Brain microvascular endothelial cell (primary cell): ENCODE results near the gene DERL2.

ENCODE experiments used
- DNase-seq: peaks from one replicate; pipeline ENCODE4 v3.0.0-alpha.2; 2020
- H3K27ac ChIP-seq: fragments of 250-450 bp; sonication (Bioruptor Pico); 2 replicates; pipeline ENCODE4 v1.5.1; 2020; ENCODE audit warnings: mild to moderate bottlenecking, moderate library complexity
- H3K27me3 ChIP-seq: fragments of 250-450 bp; sonication (Bioruptor Pico); replicated peaks from 2 replicates; pipeline ENCODE4 v1.5.1; 2020; ENCODE audit warnings: mild to moderate bottlenecking
- H3K36me3 ChIP-seq: fragments of 250-450 bp; sonication (Bioruptor Pico); replicated peaks from 2 replicates; pipeline ENCODE4 v1.5.1; 2020; ENCODE audit warnings: mild to moderate bottlenecking
- H3K4me3 ChIP-seq: 2 replicates; pipeline ENCODE4 v1.5.1; 2011; ENCODE audit warnings: low read depth, mild to moderate bottlenecking, control low read depth, low read length, moderate library complexity
- CTCF ChIP-seq: IDR thresholded peaks from 2 replicates; pipeline ENCODE4 v1.5.1; 2011; ENCODE audit warnings: low read depth, mild to moderate bottlenecking, moderate library complexity, low read length, control low read depth, inconsistent platforms; ENCODE audit errors: missing control alignments
- in situ Hi-C: cut with HindIII; loops from 2 replicates; pipeline ENCODE4 v1.10.0; 2017; ENCODE audit warnings: low sequenced_read_pairs, low pct_ligation_motif_present

The DERL2 gene

GRCh38 chr17:5485270-5486205, at the start of gene DERL2:
Gene DERL2 (minus strand): TSS chr17:5486178. CDS start chr17:5486161, 17 bp downstream.
- Histone ChIP-seq H3K27me3 (no peaks in the 10 kb centered on the region), H3K27ac (peak within 1 kb of the TSS; percentile 99), H3K36me3 (peaks cover 19% of the 10 kb centered on the region), H3K4me3 (peak within 1 kb of the TSS; percentile 95)
- in situ Hi-C loops = no loop called here
- TF ChIP-seq CTCF = no peak
- peak; percentile 10 for DNase-seq

- Histone ChIP-seq H3K36me3 (no peaks in the 10 kb centered on the region), H3K4me3 (no peak overlapping the region), H3K27me3 (no peaks in the 10 kb centered on the region), H3K27ac (no peak overlapping the region)
- TF ChIP-seq CTCF = no peak
- in situ Hi-C loops = no loop called here
- no peak for DNase-seq
Observed at GRCh38 chr17:5535436-5535835, 49.5 kb upstream of the DERL2 start.

- DNase-seq = peak; percentile 26
- in situ Hi-C loops = no loop called here
- H3K36me3 ChIP-seq = no peaks in the 10 kb centered on the region
Observed at GRCh38 chr17:5533486-5534315, 47.7 kb upstream of the DERL2 start.

GRCh38 chr17:5532581-5532980, 46.6 kb upstream of the DERL2 start:
- in situ Hi-C loops = no loop called here
- no peaks in the 10 kb centered on the region for H3K27me3 ChIP-seq
- TF ChIP-seq CTCF = no peak
- no peak overlapping the region for H3K4me3 ChIP-seq
- no peak overlapping the region for H3K27ac ChIP-seq
- DNase-seq = no peak
- H3K36me3 ChIP-seq = no peaks in the 10 kb centered on the region

More at GRCh38 chr17:5533486-5534315, 47.7 kb upstream of the DERL2 start:
- Histone ChIP-seq H3K4me3 (no peak overlapping the region), H3K27me3 (no peaks in the 10 kb centered on the region), H3K27ac (no peak overlapping the region)
- no peak for TF ChIP-seq CTCF

GRCh38 chr17:5531085-5531418, 45.1 kb upstream of the DERL2 start:
- H3K27me3 ChIP-seq = no peaks in the 10 kb centered on the region
- in situ Hi-C loops = no loop called here
- H3K27ac ChIP-seq = no peak overlapping the region
- H3K36me3 ChIP-seq = no peaks in the 10 kb centered on the region
- no peak overlapping the region for H3K4me3 ChIP-seq
- no peak for TF ChIP-seq CTCF
- no peak for DNase-seq
